Hypothalamus (tissue), 51 donors: Measurements from ENCODE around the gene GADD45G.

Experiments used
- DNase-seq, 51 donors: peaks; one replicate each; lab custom pipeline; 2025; lab: John Stamatoyannopoulos, UW

The GADD45G gene

GRCh38 chr9:89604729-89605464, at the start of gene GADD45G:
Gene GADD45G (plus strand): TSS chr9:89605012. CDS start chr9:89605122, 110 bp downstream.
- DNase-seq: peak; percentile 25 to 96 (median 80)

- no peak for DNase-seq
These were observed 49.8 kb upstream of the GADD45G start for GRCh38 chr9:89555036-89555415.

- no peak for DNase-seq
These were observed 49.1 kb upstream of the GADD45G start for GRCh38 chr9:89555451-89556375.

GRCh38 chr9:89558196-89558899, 46.5 kb upstream of the GADD45G start:
- DNase-seq: no peak

GRCh38 chr9:89558948-89559347, 45.9 kb upstream of the GADD45G start:
- no peak for DNase-seq

- no peak for DNase-seq
These were observed 42.5 kb upstream of the GADD45G start for GRCh38 chr9:89562186-89562814.

- DNase-seq: no peak
These were observed 41.1 kb upstream of the GADD45G start for GRCh38 chr9:89563571-89564345.

- DNase-seq: peak in 7 of 51 donors; percentile 10 to 32 (median 15)
These were observed 40.4 kb upstream of the GADD45G start for GRCh38 chr9:89564346-89564878.

GRCh38 chr9:89567649-89568048, 37.2 kb upstream of the GADD45G start:
- no peak for DNase-seq

GRCh38 chr9:89574309-89574708, 30.5 kb upstream of the GADD45G start:
- no peak for DNase-seq

GRCh38 chr9:89576404-89576839, 28.4 kb upstream of the GADD45G start:
- peak in 1 of 51 donors; percentile 25 for DNase-seq

GRCh38 chr9:89577363-89577762, 27.4 kb upstream of the GADD45G start:
- DNase-seq: no peak

- no peak for DNase-seq
These were observed 24.9 kb upstream of the GADD45G start for GRCh38 chr9:89579741-89580385.

GRCh38 chr9:89586311-89586710, 18.5 kb upstream of the GADD45G start:
- DNase-seq: no peak

GRCh38 chr9:89588271-89588879, 16.4 kb upstream of the GADD45G start:
- DNase-seq: no peak

GRCh38 chr9:89590415-89590814, 14.4 kb upstream of the GADD45G start:
- no peak for DNase-seq

GRCh38 chr9:89591274-89592212, 13.3 kb upstream of the GADD45G start:
- DNase-seq: no peak
